ENCODE results near the gene NGFR.
"Not testable (repeated sequence)": the region's sequence is repeated elsewhere in the genome, so short reads cannot be mapped to it uniquely, and the experiment has no call there.

The NGFR gene

GRCh38 chr17:49545806-49546545, 50.9 kb downstream of the NGFR start:
- DNase-seq (ENCODE audit: low spot score), result no peak

GRCh38 chr17:49546546-49547535, 51.7 kb downstream of the NGFR start:
- no peak for DNase-seq (ENCODE audit: low spot score)

- DNase-seq (ENCODE audit: low spot score), result no peak
Measured at GRCh38 chr17:49547566-49547965, 52.5 kb downstream of the NGFR start.

GRCh38 chr17:49548051-49548505, 53.0 kb downstream of the NGFR start:
- no peak for DNase-seq (ENCODE audit: low spot score)

GRCh38 chr17:49548506-49549310, 53.6 kb downstream of the NGFR start:
- peak; percentile 63 for DNase-seq (ENCODE audit: low spot score)

GRCh38 chr17:49549311-49549605, 54.2 kb downstream of the NGFR start:
- no peak for DNase-seq (ENCODE audit: low spot score)

- DNase-seq (ENCODE audit: low spot score), result no peak
Measured at GRCh38 chr17:49549691-49550678, 54.9 kb downstream of the NGFR start.

GRCh38 chr17:49550764-49551163, 55.7 kb downstream of the NGFR start:
- DNase-seq (ENCODE audit: low spot score), result not testable (repeated sequence)

GRCh38 chr17:49551221-49552069, 56.4 kb downstream of the NGFR start:
- DNase-seq (ENCODE audit: low spot score), result no peak

GRCh38 chr17:49552070-49552751, 57.1 kb downstream of the NGFR start:
- DNase-seq (ENCODE audit: low spot score), result no peak

- no peak for DNase-seq (ENCODE audit: low spot score)
Measured at GRCh38 chr17:49553676-49554335, 58.7 kb downstream of the NGFR start.

GRCh38 chr17:49554694-49555494, 59.8 kb downstream of the NGFR start:
- DNase-seq (ENCODE audit: low spot score), result no peak

- DNase-seq (ENCODE audit: low spot score), result no peak
Measured at GRCh38 chr17:49555495-49556222, 60.6 kb downstream of the NGFR start.

GRCh38 chr17:49556223-49556943, 61.3 kb downstream of the NGFR start:
- peak; percentile 79 for DNase-seq (ENCODE audit: low spot score)

- peak; percentile 80 for DNase-seq (ENCODE audit: low spot score)
Measured at GRCh38 chr17:49557312-49558024, 62.4 kb downstream of the NGFR start.
